Lung microvascular endothelial cell (primary cell): Measurements from ENCODE around the gene SUPT6H. TPM values are rescaled to one million over a fixed set of nuclear protein-coding genes. Genes with fewer than 3 reads are reported as not detected.

Experiments used
- DNase-seq, 2 donors: peaks; one replicate each; pipeline versions ENCODE4 v3.0.0 to v3.0.0-alpha.2; 2010; ENCODE audit warnings: low read depth in 2 of 2
- total RNA-seq: library from RNA; depleted of rRNA; stranded (reverse); fragments of >200 nt; gene quantifications from 2 replicates; pipeline ENCODE4 v1.2.1, GENCODE V29; 2014

SUPT6H gene
- total RNA-seq = 34.2 and 42.3 TPM in 2 replicates

- peak; percentile 89 to 93 for DNase-seq
Observed at GRCh38 chr17:28661635-28662526, at the start of gene SUPT6H, which contains the start of gene SDF2. TSS of gene SUPT6H (plus strand) at chr17:28662205. CDS start at chr17:28673402, 11,197 bp downstream. TSS of gene SDF2 (minus strand) at chr17:28661906. CDS start at chr17:28661876, 30 bp downstream.

- peak in 1 of 2 donors; percentile 46 for DNase-seq
Observed at GRCh38 chr17:28612531-28612930, 49.5 kb upstream of the SUPT6H start.

DNA sequence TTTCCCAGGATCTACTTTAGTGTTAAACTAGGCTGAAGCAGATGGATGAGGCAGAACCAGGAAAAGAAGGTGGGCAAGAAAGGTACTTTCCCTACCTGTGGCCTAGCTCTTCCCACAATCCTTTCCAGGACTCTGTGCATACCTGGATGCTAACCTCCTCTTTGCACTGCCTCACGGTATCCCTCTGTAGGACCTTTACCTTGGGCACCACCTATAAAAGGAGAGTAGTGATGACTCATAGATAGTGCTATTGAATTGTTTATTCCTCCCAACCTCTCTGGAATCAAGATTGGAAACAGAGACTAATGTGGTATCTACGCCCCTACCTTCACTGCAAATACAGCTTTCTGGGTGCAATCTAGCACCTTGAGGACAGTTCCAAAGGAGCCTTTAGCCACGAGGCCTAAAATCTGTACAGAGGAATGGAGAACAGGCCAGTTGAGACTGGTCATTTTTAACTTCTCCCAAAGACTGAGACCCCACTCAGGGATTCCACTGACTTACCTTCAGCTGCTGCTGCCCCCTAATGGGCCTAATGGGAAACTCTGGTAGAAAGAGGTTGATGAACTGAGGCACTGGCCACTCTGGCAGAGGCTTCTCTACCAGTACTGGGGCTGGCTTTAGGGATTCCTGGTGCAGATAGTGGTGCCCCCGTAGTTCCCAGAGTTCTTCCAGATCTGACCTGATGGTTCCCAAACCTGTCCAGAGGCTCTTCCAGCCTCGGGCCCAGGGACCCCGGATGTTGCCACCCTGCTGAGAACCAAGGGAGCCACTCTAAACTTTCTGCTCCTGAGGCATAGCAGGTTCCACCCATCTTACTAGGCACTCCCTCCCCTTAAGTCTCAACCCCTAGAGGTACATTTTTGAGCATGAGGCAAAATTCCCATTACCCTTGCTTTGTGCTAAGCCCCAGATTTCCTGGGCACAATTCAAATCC lies 48.8 kb upstream of the SUPT6H start:
- peak; percentile 50 to 68 for DNase-seq

DNA sequence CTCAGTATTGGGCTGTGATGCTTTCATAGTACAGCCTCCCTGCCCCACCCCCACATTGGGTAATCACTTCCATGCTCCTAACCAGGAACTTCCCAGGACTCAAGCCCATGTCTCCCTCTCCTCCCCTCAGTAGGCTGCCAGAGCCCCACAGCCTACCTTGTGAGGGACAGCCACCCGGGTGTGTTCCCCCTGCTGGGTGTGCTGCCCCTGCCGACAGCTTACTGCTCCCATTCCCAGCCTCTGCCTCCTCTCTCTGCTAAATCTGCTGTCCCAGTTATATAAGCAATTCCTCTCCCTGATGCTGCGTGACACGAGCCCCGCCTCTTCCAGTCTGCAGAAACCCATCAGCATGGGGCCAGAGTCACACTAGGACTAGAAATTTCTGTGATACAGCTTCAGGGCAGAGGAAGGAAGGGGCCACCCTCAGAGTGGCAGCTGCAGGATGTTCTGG lies 48.0 kb upstream of the SUPT6H start, which contains the start of gene RSKR:
Gene RSKR (minus strand): TSS at position 255 of the 451 bp plus-strand sequence. CDS start 24 bp downstream, at position 231.
- DNase-seq = no peak

DNA sequence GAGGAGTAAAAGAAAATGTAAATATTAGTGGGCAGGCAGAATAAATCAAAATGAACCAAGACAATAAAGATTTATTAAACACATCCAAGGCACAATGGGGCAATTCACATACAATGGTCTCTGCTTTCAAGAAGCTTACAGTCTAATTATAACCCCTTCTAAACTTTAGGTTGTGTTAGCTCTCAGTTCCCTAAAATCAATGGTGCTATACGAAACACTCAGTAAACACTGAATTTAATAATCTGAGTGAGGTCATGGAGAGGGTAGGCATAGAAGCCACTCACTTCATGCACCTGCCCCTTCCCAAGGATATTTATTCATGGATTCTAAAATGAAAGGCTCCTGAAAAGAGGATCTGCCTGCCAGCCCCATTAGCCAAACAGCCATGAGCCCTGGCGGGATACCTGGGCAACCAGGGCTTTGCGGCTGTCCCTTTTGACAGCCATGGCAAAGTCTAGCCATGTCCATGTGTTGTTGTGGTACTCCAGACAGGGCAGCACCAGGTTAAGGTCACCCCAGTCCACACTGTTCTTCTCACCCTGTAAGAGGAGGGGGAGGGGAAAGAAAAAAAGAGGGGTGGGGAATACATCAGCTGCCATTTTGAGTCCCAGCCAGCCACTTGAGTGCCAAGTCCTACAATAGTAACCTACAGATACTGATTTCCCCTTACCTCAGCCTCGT lies 46.6 kb upstream of the SUPT6H start:
- no peak for DNase-seq

DNA sequence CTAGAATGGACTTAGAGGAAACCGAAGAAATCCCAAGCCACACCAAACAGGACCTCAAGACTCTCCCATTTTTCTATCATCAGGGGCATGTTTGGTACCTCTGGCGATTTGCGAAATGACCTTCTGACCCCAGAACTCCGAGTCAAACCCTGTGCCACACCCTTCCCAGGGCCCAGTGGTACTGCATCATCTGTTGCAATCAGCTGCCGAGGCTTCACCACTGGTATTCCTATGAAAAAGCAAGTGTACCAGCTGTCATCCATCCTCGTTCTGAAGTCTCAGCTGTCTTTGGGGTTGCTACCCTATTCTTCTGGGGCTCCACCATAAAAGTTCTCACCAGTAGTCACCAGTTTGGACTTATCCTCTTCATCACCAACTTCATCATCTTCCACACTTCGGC lies 45.7 kb upstream of the SUPT6H start:
- DNase-seq = no peak

DNA sequence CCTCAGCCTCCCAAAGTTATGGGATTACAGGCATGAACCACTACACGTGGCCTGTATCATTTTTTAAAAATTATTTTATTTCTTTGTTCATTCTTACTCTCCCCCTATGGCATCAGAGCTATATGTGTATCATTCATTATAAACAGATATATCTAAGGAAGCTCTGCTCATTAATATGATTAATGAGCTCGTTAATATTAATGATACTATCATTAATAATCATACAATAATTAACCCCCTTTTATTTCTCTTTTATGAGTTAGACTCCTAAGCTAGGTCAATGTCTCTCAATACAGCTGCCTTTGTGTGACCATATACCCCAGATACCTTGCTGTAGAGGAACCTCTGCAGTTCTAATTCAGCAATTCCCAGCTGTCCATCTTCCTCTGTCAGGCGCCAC lies 43.5 kb upstream of the SUPT6H start:
- DNase-seq = no peak

GRCh38 chr17:28620010-28620409 lies 42.0 kb upstream of the SUPT6H start:
- no peak for DNase-seq

DNA sequence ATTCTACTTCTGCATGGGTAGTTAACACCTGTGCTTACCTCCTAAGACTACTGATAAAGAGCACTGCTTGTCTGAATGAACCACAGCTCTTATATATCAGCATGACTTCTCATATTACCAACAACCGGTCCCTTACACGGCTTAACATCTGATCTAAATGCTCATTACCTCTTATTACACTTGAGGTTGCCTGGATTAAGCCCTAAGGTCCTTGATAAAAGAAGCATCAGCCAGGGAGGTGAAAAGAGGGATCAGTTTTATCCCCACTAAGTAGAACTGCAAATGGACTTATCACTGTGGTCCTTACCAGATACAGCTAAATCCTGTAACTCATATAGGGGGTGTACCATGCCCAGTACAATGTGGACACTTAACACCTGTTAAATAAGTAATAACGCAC lies 39.8 kb upstream of the SUPT6H start:
- DNase-seq = no peak

DNA sequence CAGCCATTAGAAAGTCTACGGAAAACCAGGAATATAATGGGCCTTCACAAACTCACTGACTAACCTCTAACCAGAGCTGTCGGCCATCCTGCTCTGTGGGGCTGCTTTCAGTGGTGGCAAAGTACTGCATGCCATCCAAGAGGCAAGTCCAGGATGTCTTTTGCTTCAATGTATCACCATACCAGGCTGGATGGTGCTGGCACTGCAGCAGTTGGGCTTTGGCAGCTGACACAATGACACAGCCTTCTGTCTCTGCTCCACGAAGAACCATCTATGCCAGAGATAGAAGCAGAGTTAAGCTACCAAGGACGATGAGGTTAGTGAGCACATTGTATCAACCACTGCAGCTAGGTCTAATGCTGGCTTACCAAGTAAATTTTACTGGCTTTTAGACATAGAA lies 38.3 kb upstream of the SUPT6H start:
- DNase-seq = no peak

DNA sequence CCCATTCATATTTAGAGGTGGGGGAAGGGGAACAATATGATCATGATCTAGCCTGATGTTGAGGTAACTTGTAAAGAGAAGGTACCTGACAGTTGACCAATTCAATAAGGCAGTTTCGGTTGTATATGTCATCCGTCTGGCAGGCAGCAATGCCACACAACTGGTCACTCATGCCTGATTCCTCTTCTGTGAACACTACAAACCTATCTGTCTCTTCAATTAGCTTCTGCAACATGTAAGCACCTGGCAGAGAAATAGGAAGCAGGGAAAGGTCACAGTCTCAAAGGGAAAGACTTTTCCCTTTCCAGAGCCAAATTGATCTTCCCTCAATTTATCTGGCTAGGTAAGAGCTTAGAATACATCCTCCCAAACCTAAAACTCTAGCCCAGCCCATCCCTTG lies 37.9 kb upstream of the SUPT6H start:
- no peak for DNase-seq

DNA sequence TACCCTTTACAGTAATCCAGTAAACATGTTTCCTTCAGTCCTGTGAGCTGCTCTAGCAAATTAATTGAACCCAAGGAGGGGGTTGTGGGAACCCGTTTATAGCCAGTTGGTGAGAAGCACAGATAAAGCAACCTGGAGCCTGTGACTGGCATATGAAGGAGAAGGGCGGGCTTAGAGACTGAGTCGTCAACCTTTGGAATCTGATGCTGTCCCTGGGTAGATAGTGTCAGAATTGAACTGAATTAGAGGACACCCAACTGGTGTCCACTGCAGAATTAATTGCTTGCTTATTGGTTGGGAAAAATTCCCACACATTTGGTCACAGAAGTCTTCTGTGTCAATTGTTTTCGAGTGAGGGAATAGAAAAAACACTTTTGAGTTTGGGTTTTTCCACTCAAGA lies 35.2 kb upstream of the SUPT6H start:
- no peak for DNase-seq

- DNase-seq = no peak
Observed at GRCh38 chr17:28634206-28634865, 27.7 kb upstream of the SUPT6H start.

DNA sequence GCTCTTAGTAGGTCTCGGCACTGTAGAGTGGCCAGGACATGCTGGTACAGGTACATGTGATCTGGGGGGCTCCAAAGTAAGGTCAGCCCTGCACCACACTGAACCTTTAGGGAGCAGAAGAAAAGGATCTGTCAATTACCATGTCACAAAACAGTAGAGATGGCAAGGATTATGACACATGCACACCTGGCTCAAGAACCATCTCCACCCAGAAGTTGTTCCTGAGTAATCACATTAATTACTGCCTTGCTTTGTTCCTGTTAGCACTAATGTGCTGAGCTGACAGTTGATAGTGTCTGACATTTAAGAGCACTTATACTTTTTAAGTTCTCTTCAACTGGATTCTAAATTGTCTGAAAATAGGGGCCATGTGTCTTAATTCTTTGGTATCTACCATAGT lies 26.5 kb upstream of the SUPT6H start:
- DNase-seq = no peak

DNA sequence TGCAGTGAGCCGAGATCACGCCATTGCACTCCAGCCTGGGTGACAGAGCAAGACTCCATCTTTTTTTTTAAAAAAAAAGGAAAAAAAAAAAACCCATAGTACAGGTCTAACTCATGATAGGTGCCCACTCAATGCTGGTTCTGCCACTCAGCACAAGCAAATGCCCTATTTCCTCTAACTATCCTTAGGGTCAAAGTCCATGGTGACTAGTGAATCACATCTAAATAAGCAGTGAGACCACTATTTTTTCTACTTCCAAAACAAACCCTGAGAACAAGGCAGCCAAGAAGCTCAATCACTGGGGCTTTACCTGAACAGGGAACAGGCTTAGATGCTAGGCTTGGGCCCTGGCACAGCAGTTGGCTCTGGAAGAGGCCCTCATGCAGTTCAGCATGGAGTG lies 20.4 kb upstream of the SUPT6H start:
- DNase-seq = no peak

DNA sequence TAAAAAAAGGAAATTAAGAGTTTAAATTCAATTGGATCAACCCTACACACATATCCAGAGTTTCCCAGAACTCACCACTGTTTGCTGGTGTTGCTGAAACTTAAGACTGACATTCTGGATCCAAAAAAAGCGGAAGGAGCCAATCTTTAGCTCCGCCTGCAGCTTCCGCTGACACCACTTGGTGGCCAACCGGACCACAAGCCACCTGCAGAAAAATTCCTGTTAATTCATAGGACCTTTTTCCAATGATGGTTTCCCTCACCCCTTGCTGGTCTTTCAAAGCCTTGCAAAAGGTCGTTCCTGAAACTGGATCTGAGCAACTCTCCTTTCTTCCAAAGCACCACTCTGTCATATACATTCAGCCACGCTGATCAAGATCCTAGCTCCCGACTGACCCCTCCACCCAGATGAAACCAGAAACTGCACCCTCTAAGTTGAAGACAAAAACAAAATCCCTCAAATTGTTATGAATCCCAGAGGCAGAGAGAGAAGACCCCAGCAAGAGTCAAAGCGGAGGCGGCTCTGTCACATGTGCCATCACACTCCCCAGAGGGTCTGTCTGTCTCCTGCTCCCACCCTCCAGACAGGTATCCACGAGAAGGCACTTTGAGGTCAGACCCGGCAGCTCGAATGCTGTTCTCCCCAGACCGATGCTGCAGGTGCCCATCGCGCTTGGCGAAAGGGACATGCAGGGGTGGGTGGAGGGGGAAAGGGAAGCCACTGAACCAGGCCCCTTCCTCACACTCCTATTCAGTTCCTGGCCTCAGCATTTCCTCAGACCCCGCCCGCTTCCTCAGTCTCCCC lies 17.8 kb upstream of the SUPT6H start:
- DNase-seq = peak; percentile 49 to 50

DNA sequence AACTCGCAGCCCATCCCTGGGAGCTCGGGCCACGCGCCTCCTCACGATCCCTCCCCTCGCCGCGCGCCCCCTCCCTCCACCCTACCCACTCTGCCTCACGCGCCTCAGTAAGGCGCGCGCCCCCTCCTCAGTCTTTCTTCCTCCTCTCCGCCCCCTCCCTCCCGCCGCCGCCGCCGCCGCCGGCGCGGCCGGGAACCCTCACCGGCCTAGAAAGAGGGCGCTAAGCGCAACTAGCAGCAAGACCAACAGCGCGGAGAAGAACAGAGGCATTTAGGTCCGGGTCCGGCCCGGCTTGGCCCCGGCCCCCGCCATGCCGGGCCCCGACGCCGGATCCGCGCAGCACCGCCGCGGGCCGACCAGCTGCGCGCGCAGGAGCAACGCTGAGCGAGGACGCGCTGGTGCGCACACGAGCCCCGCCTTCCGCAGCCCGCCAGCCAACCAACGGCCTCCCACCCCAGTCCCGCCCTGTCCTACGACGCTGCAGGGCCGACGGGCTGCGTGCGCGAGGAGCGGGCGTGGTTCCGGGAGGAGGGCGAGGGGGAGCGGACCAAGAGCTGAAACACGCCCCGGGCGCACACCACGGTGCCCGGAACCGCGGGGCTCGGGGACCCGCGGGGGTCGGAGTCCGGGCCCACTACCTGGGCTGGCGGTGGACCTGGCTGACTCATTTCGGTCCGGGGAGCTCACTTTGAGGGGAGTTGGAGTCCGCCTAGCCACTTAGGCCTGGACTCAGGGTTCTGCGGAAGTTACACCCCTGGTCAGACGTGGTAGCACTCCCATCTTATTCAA lies 17.0 kb upstream of the SUPT6H start, which contains the start of gene BLTP2:
Gene BLTP2 (minus strand): TSS at position 372 of the 789 bp plus-strand sequence. CDS start 102 bp downstream, at position 270.
- peak; percentile 97 to 98 for DNase-seq

- DNase-seq = no peak
Observed at GRCh38 chr17:28645576-28645939, 16.4 kb upstream of the SUPT6H start.
